Right ventricle myocardium superior (tissue), 1 donor: ENCODE data around the gene PLEKHG1. TPM values are rescaled to one million over a fixed set of nuclear protein-coding genes. Genes with fewer than 3 reads are reported as not detected.
A peak's percentile ranks its signal among the peaks of the same experiment; 100 is the strongest.

Source experiments
- ATAC-seq: fragments of 200-7000 bp; cut with Tn5 transposase; one replicate; pipeline ENCODE4 v1.9.1; 2020; ENCODE audit warnings: mild to moderate bottlenecking; ENCODE audit not compliant: poor library complexity
- DNase-seq: peaks from one replicate; pipeline ENCODE4 v3.0.0-alpha.2; 2020
- intact Hi-C: fragments of 100-400 bp; cut with DNase I; formaldehyde crosslinking; loops from one replicate; pipeline ENCODE4 v1.11.2; 2022
- total RNA-seq: library from RNA; stranded (reverse); fragmentation: NEBNext Ultra II Directional; extraction: Animal tissue kit (Norgen Biotek cat#: 25700); gene quantifications from one replicate; pipeline ENCODE4 v1.2.1, GENCODE V29; 2021
- donor health status: DM: no; HTN: yes; CAD: no; lungs with severe emphysema.

Gene PLEKHG1
- total RNA-seq, 1 donor from 2014 or later: 7.3 TPM

DNA sequence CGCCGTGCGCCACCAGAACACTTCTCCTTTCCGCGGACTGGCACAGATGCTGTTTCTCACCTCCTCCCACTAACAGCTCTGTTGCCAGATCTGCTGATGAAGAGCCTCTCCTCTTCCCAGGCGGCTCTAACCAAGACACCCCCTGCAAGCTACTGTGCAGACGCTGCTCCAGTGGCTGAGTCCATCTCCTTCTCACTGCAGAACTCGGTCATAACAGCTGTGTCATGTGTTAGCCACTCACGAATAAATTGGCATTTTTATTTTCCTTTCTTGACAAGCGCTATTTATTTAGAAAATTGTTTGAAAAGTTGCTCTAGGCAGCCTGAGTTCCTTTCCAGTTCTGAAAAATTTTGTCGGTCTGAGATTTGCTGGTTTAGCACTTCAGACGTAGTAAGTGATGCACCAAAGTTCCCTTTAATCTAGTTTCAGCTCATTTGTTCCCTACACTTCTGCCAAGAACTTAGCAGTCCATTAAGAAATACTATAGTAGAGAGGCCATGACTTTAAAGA, 12.8 kb upstream of the PLEKHG1 start:
- DNase-seq (no peak), ATAC-seq (no peak)
- intact Hi-C loops: no loop called here

DNA sequence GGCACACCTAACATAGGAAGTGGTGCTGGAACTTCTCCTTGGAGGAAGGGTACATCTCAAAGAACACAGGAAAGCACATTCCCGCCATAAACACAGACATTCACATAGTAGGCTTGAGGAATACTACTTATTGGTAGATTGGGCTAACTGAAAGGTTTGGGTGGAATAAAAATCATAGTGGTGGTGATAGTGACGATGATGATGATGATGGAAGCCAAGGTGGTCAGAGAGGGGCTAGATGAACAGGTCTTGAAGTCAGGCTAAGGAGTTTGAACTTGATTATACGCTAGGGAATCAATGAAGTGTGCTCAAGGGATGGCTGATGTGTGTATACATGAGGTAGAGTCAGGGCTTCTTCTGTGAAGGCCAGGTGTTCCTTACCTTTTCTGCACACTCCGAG, 12.0 kb upstream of the PLEKHG1 start:
- DNase-seq (no peak), ATAC-seq (no peak)
- intact Hi-C loops: no loop called here

GRCh38 chr6:150588888-150589499, 10.7 kb upstream of the PLEKHG1 start:
- intact Hi-C loops: no loop called here
- ATAC-seq: no peak

DNA sequence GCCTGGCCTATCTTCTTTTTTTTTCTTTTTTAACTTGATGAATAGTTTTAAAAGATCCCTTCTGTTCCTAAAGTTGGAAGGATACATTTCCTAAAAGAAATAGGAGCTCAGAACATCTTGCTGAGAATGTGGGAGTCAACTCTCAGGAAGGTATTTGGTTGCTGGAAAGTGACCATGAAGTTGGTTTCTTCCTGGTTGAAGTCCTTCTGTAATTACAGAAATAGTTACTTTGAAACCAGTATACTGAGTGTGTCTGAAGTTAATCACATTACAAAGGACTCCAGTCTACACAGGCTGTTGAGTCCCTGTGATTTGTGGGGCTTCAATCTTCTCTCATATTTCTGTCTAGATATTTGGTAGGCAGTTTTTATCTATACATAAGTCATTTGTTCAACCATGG, 9.8 kb upstream of the PLEKHG1 start:
- intact Hi-C loops: loop anchor here (10.0 kb wide), 1 partner anchor 225 kb away; no protein-coding TSS in a partner anchor
- no peak for DNase-seq
- no peak for ATAC-seq

More at GRCh38 chr6:150588888-150589499, 10.7 kb upstream of the PLEKHG1 start:
- DNase-seq: no peak

DNA sequence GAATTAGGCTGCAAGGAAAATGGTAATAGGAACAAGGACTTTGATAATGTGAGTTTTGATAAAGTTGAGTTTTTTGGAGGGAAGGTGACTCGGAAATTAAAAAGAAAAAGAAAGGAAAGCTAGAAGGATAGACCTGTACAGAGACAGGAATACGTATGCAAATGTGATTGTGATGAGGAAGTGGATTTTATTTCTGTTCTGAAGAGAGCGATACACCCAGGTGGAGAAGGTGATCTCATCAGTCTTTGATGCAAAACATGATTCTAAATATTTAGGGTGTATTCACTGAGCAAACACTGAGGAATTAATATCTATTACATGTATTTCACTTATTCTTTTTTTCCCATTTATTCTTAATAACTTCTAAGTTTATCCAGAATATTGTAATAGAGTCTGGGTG, 9.2 kb upstream of the PLEKHG1 start:
- intact Hi-C loops: loop anchor here (10.0 kb wide), 1 partner anchor 224 kb away; no protein-coding TSS in a partner anchor
- no peak for DNase-seq
- no peak for ATAC-seq

DNA sequence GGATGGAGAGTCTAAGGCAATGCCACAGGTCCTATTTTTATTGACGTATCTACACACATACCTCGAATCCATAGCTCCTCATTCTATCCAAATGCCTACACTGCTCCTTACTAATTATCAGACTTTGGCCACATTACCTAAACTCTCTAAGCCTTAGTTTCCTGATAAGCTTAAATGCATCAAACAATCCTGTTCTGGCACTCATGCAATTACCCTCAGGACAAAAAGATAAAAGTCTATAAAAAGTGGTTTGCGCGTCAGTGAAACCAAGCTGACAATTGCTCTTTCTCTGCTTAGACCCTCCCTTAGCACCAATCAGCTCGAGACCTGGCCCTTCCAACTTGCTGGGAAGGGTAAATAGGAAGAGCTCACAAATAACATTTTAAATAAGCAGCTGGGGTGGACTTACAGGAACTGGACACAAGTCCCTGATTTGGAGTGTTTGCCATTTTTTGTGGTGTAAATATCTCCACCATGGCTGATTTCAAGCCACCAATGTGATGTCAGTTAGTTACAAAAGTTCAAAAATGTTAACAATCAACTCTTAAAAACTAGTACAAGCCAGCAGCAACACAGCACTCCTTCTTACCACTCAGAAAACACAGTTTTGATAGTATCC, 7.2 kb upstream of the PLEKHG1 start:
- intact Hi-C loops: loop anchor here (10.0 kb wide), 1 partner anchor 222 kb away; no protein-coding TSS in a partner anchor
- ATAC-seq: peak; percentile 22

GRCh38 chr6:150593119-150593518, 6.6 kb upstream of the PLEKHG1 start:
- ATAC-seq (no peak), DNase-seq (no peak)
- intact Hi-C loops: loop anchor here (10.0 kb wide), 1 partner anchor 222 kb away; no protein-coding TSS in a partner anchor

More for the DNA sequence above, 7.2 kb upstream of the PLEKHG1 start:
- DNase-seq: no peak

DNA sequence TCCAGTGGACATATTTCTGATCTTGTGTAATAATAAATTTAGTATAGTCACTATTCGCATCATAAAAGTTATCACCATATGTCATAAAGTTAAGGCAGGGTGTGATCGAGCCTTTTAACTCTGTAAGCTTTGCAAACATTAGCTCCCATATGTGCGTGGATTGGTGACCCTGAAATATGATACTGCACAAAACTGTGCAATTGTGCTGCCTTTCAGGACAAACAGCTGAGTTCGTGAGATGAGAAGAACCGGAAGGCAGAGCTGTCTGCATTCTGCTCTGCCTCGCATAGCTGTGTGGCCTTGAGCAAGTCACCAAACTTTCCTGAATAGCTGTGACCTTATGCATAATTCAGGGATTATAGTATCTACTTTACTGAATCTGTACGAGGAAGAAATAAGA, 3.2 kb upstream of the PLEKHG1 start:
- ATAC-seq: no peak
- no peak for DNase-seq
- intact Hi-C loops: loop anchor here (10.0 kb wide), 1 partner anchor 218 kb away; no protein-coding TSS in a partner anchor

- intact Hi-C loops: loop anchor here (10.0 kb wide), 1 partner anchor 216 kb away; no protein-coding TSS in a partner anchor
- no peak for DNase-seq
- ATAC-seq: no peak
Measured at GRCh38 chr6:150598401-150598800, 1.3 kb upstream of the PLEKHG1 start.

- DNase-seq (no peak), ATAC-seq (no peak)
- intact Hi-C loops: loop anchor here (10.0 kb wide), 1 partner anchor 216 kb away; no protein-coding TSS in a partner anchor
Measured at GRCh38 chr6:150598858-150599198, 857 bp upstream of the PLEKHG1 start.

DNA sequence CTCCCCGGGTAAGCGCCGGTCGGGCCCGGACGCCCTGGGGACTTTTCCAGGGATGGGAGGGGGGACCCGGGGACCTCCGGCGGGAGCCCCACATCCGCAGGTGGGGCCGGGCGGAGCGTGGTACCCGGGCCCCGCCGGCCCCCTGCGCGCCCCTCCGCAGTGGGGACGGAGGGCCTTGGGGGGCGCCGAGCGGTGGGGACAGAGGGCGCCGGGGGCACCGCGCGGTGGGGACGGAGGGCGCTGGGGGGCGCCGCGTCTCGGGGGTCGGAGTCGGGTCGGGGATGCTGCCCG, 270 bp downstream of the PLEKHG1 start:
- intact Hi-C loops: loop anchor here (5.0 kb wide), 2 partner anchors 67 to 183 kb away; no protein-coding TSS in a partner anchor
- peak; percentile 30 for ATAC-seq
- DNase-seq: no peak

DNA sequence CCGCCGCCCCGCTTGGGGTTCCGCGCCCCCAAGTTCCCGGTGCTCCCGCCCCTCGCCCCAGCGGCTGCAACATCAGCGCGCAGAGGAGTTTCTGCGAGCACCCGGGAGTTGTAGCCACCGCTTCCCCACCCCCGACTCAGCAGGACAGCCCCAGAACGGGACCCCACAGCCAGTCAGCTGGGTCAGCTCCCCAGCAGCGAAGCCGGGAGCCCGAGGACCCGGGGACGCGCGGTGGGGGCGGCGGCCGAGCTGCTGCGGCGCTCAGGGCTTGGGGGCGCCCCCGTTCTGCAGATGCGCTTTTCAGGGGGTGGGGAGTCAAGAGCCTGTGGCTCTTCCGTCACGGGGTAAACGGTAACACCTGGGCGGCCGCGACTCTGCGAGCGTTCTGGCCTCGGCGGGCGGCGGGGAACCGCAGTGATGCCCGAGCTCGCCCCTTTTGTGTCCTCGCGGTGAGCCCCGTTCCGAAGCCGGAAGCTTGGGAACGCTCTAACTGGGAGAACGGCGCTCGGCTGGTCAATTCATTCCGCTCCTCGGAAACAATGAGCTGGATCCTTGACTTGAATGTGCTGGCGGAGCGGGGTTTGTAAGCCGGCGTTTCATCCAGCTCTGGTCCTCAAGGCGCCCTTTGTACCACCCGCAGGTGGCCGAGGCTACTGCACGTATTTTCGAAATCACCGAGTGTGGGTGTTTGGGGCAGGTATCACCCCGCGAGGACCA, 774 bp downstream of the PLEKHG1 start:
- intact Hi-C loops: loop anchor here (5.0 kb wide), 2 partner anchors 67 to 183 kb away; no protein-coding TSS in a partner anchor
- ATAC-seq (peak; percentile 64), DNase-seq (peak; percentile 73)

DNA sequence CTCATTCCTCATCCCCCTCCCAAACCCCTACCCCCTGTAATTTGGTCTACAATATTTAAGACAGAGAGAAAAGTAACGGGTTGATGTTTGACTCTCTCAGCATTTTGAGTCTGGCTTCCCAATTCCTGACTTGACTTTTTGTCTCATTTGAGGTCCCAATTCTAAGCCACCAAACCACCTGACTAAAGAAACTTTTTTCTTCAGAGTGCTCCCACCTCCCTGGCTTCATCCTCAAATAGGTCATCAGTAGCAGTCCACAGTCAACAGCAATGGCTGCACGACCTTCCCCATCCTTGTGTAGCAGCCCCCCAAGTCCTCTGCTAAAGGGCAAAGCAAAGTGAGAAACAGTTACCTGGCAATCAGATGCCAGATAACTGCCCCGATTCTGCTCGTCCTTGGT, 1.8 kb downstream of the PLEKHG1 start:
- no peak for ATAC-seq
- intact Hi-C loops: loop anchor here (5.0 kb wide), 2 partner anchors 66 to 184 kb away; no protein-coding TSS in a partner anchor
- no peak for DNase-seq

- intact Hi-C loops: loop anchor here (5.0 kb wide), 2 partner anchors 64 to 186 kb away; no protein-coding TSS in a partner anchor
- DNase-seq: no peak
- ATAC-seq: no peak
Measured at GRCh38 chr6:150603176-150603575, 3.5 kb downstream of the PLEKHG1 start.

DNA sequence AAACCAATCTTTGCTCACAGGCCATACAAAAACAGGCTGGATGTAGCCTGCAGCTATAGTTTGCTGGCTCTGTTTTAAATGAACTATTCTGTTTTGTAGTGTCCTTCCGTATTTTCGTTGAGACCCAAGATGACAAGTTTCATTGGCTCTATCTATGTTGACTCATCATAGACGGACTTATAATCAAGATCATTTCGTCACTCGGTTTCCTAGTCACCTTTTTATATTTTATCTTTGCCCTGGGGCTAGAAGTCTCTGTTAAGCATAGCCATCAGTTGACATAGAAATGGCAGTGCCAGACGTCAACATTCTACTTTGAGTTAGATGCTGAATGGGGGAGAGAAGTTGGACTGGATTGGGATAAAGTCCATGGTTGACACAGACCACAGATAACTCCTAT, 4.8 kb downstream of the PLEKHG1 start:
- no peak for DNase-seq
- intact Hi-C loops: loop anchor here (5.0 kb wide), 2 partner anchors 63 to 187 kb away; no protein-coding TSS in a partner anchor
- ATAC-seq: no peak

DNA sequence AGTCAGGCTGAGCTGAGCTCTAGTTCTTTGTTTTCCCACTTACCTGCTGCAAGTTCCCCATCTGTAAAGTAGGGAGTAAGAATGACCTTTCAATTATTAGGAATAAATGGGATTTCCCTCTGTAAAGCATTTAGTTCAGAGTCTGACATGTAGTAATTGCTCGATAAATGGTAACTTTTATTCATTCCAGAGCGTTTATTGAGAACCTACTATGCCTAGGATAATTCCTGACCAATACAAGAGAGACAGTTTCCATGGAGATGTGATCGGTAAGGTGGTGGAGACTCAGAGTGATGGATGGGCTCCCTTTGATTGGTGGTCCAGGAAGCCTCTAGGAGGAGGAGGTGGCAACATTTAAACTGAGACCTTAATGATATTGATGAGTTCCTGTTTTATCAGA, 5.6 kb downstream of the PLEKHG1 start:
- DNase-seq (no peak), ATAC-seq (no peak)
- intact Hi-C loops: no loop called here

- intact Hi-C loops: no loop called here
- DNase-seq (no peak), ATAC-seq (no peak)
Measured at GRCh38 chr6:150606168-150606591, 6.5 kb downstream of the PLEKHG1 start.

DNA sequence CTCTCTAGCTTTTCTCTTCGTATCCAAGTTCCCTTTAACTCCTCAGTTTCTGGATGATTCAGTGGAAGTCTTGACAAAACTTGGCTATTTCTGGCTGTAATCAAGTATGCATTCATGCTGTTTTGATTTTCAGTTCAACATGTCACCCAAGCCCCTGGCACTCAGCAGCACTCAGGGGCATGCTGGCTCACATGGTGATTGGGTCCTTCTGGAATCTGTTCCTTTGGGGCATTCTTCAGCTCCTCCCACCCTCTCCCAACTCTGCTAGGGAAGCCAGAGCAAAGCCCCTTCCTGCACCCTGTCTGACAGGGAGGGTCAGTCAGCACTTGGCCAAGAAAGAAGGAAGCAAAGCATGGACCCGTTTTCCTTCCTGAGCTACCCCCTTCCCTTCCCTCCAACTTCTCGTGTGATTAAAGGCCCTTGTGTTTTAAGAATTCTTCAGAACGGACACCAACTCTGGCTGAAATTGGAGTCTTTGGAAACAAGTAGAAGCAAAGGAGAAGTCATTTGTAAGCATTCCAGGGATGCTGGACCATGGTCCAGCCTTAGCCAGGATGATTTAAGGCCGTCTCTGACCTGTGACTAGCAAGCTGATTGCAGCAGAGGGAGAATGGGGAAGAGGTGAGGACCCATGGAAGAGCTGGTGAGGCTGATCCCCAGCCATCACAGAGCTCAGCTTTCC, 7.1 kb downstream of the PLEKHG1 start:
- DNase-seq: no peak
- ATAC-seq: no peak
- intact Hi-C loops: no loop called here

DNA sequence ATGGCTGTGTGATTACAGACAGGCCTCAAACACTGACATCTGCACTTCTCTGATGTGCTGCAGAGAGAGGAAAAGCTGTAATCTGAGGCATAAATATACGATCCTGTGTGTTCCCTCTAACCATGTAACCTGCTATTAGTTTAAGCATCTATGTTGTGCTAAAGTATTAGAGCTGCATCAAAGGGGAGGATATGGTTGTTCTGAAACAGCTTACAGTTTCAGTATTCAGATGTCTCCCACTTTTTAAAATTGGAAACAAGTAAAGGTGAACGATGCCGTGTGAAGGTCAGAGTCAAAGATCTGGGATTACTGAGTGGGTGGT, 7.6 kb downstream of the PLEKHG1 start:
- DNase-seq (no peak), ATAC-seq (no peak)
- intact Hi-C loops: no loop called here
